Smooth muscle cell (in vitro differentiated cells): ENCODE data around the gene LAIR2. TPM values are rescaled to one million over a fixed set of nuclear protein-coding genes. Genes with fewer than 3 reads are reported as not detected.

Experiments used
- DNase-seq: peaks from one replicate; lab custom pipeline; 2025; ENCODE audit not compliant: unreplicated experiment; lab: John Stamatoyannopoulos, UW
- H2AFZ ChIP-seq: fragments of 200-600 bp; sonication (generic); 2 replicates; pipeline ENCODE4 v1.6.0; 2016; ENCODE audit warnings: antibody characterized with exemption, low read depth, mild to moderate bottlenecking
- H3F3A ChIP-seq: fragments of 200-600 bp; sonication (generic); 2 replicates; pipeline ENCODE4 v1.6.0; 2017; ENCODE audit warnings: antibody characterized with exemption, low read depth
- H3K27ac ChIP-seq: fragments of 200-600 bp; sonication (generic); 2 replicates; pipeline ENCODE4 v1.5.1; 2016; ENCODE audit warnings: low read depth, mild to moderate bottlenecking
- H3K27me3 ChIP-seq: fragments of 200-600 bp; sonication (generic); 2 replicates; pipeline ENCODE4 v1.6.1; 2016; ENCODE audit warnings: low read depth, mild to moderate bottlenecking
- H3K36me3 ChIP-seq: fragments of 200-600 bp; sonication (generic); 2 replicates; pipeline ENCODE4 v1.5.1; 2016; ENCODE audit warnings: low read depth
- H3K4me1 ChIP-seq: fragments of 200-600 bp; sonication (generic); 2 replicates; pipeline ENCODE4 v1.5.1; 2016; ENCODE audit warnings: low read depth
- H3K4me2 ChIP-seq: fragments of 200-600 bp; sonication (generic); 2 replicates; pipeline ENCODE4 v1.6.0; 2016; ENCODE audit warnings: mild to moderate bottlenecking
- H3K4me3 ChIP-seq: fragments of 200-600 bp; sonication (generic); 2 replicates; pipeline ENCODE4 v1.5.1; 2016; ENCODE audit warnings: mild to moderate bottlenecking
- H3K79me2 ChIP-seq: fragments of 200-600 bp; sonication (generic); 2 replicates; pipeline ENCODE4 v1.6.0; 2016; ENCODE audit warnings: low read depth, mild to moderate bottlenecking
- H3K9ac ChIP-seq: fragments of 200-600 bp; sonication (generic); 2 replicates; pipeline ENCODE4 v1.6.0; 2016; ENCODE audit warnings: low read depth
- H3K9me3 ChIP-seq: fragments of 200-600 bp; sonication (generic); replicated peaks from 2 replicates; pipeline ENCODE4 v1.5.1; 2016; ENCODE audit warnings: low read depth
- H4K20me1 ChIP-seq: fragments of 200-600 bp; sonication (generic); 2 replicates; pipeline ENCODE4 v1.6.0; 2016; ENCODE audit warnings: low read depth
- CTCF ChIP-seq: fragments of 200-600 bp; sonication (generic); IDR thresholded peaks from 2 replicates; pipeline ENCODE4 v1.5.1; 2017; ENCODE audit warnings: borderline replicate concordance, mild to moderate bottlenecking, antibody characterized with exemption; ENCODE audit not compliant: insufficient read depth, poor library complexity, severe bottlenecking
- WGBS: methylation state at CpG from one replicate; pipeline ENCODE4 v1.1.7; 2016; ENCODE audit warnings: low lambda C conversion rate; 5-methylcytosine and 5-hydroxymethylcytosine counted together
- polyA plus RNA-seq: library from polyadenylated mRNA; unstranded; fragments of >200 nt; fragmentation: Nextera tagmentation; extraction: Ambion mirVana; gene quantifications from 2 replicates; pipeline ENCODE4 v1.2.1, GENCODE V29; 2016
- total RNA-seq: library from RNA; depleted of rRNA; stranded (reverse); fragments of >200 nt; gene quantifications from 2 replicates; pipeline ENCODE4 v1.2.3, GENCODE V29; 2014

The LAIR2 gene
- total and polyA plus RNA-seq, 2 experiments from 2014 or later: not detected

GRCh38 chr19:54462655-54463530 is 39.7 kb upstream of the LAIR2 start:
- no peaks in the 10 kb centered on the region for H3K9me3 ChIP-seq
- peak; percentile 49 for DNase-seq
- H3K4me3 ChIP-seq: peak overlapping the region; percentile 54
- H4K20me1 ChIP-seq: peaks cover 52% of the 10 kb centered on the region
- no peaks in the 10 kb centered on the region for H3K4me1 ChIP-seq
- peak overlapping the region; percentile 90 for H3K27ac ChIP-seq
- H3K27me3 ChIP-seq: no peaks in the 10 kb centered on the region
- no peak for TF ChIP-seq CTCF
- WGBS: 10% methylated on average over 71 of the region's 91 CpGs
- no peak overlapping the region for H2AFZ ChIP-seq
- peak overlapping the region; percentile 98 for H3K4me2 ChIP-seq
- H3K36me3 ChIP-seq: no peaks in the 10 kb centered on the region
- H3K79me2 ChIP-seq: peaks cover 17% of the 10 kb centered on the region
- peak overlapping the region; percentile 79 for H3K9ac ChIP-seq
- peaks cover 28% of the 10 kb centered on the region for H3F3A ChIP-seq

GRCh38 chr19:54463531-54464043 is 39.0 kb upstream of the LAIR2 start, which contains the start of gene LENG9:
TSS of gene LENG9 (minus strand) at chr19:54463778. CDS start at chr19:54463526, 252 bp downstream.
- WGBS: 1% methylated on average over 38 of the region's 41 CpGs
- no peak within 1 kb of the TSS for H2AFZ ChIP-seq
- H3F3A ChIP-seq: peaks cover 28% of the 10 kb centered on the region
- TF ChIP-seq CTCF: no peak
- H3K79me2 ChIP-seq: peaks cover 10% of the 10 kb centered on the region
- peak; percentile 96 for DNase-seq
- no peaks in the 10 kb centered on the region for H3K27me3 ChIP-seq
- H3K27ac ChIP-seq: peak within 1 kb of the TSS; percentile 90
- H3K4me3 ChIP-seq: peak within 1 kb of the TSS; percentile 54
- H3K36me3 ChIP-seq: no peaks in the 10 kb centered on the region
- peaks cover 45% of the 10 kb centered on the region for H4K20me1 ChIP-seq
- H3K4me2 ChIP-seq: peak within 1 kb of the TSS; percentile 98
- H3K9ac ChIP-seq: peak within 1 kb of the TSS; percentile 79
- H3K9me3 ChIP-seq: no peaks in the 10 kb centered on the region
- no peaks in the 10 kb centered on the region for H3K4me1 ChIP-seq

GRCh38 chr19:54464044-54464629 is 38.5 kb upstream of the LAIR2 start:
- peak overlapping the region; percentile 54 for H3K4me3 ChIP-seq

More at GRCh38 chr19:54464044-54464629, 38.5 kb upstream of the LAIR2 start:
- peaks cover 5% of the 10 kb centered on the region for H3K79me2 ChIP-seq
- TF ChIP-seq CTCF: no peak
- peaks cover 28% of the 10 kb centered on the region for H3F3A ChIP-seq
- no peaks in the 10 kb centered on the region for H3K9me3 ChIP-seq
- 1% methylated on average over 26 of the region's 26 CpGs for WGBS
- H2AFZ ChIP-seq: no peak overlapping the region
- peaks cover 41% of the 10 kb centered on the region for H4K20me1 ChIP-seq
- H3K27me3 ChIP-seq: no peaks in the 10 kb centered on the region
- no peaks in the 10 kb centered on the region for H3K4me1 ChIP-seq
- H3K4me2 ChIP-seq: peak overlapping the region; percentile 85
- DNase-seq: peak; percentile 96
- no peak overlapping the region for H3K9ac ChIP-seq
- no peaks in the 10 kb centered on the region for H3K36me3 ChIP-seq
- peak overlapping the region; percentile 61 for H3K27ac ChIP-seq
